Mucosa of descending colon (tissue), 3 donors: Measurements from ENCODE around the gene CLEC1A. TPM values are rescaled to one million over a fixed set of nuclear protein-coding genes. Genes with fewer than 3 reads are reported as not detected.
"Not testable (repeated sequence)": the region's sequence is repeated elsewhere in the genome, so short reads cannot be mapped to it uniquely, and the experiment has no call there.

Source experiments
- ATAC-seq: fragments of 200-7000 bp; cut with Tn5 transposase; one replicate; pipeline ENCODE4 v1.9.1; 2020; ENCODE audit warnings: mild to moderate bottlenecking, moderate library complexity
- DNase-seq, 3 donors: peaks; one replicate each; pipeline ENCODE4 v3.0.0-alpha.2; 2020
- H3K36me3 ChIP-seq: fragments of 200-600 bp; one replicate; pipeline ENCODE4 v1.8.0; 2021; ENCODE audit warnings: low read depth, mild to moderate bottlenecking
- H3K4me1 ChIP-seq: fragments of 200-600 bp; one replicate; pipeline ENCODE4 v1.8.0; 2021; ENCODE audit warnings: low read depth, mild to moderate bottlenecking
- H3K4me3 ChIP-seq: fragments of 200-600 bp; one replicate; pipeline ENCODE4 v1.8.0; 2021; ENCODE audit warnings: mild to moderate bottlenecking
- H3K9me3 ChIP-seq: fragments of 200-600 bp; one replicate; pipeline ENCODE4 v1.8.0; 2021; ENCODE audit warnings: mild to moderate bottlenecking
- intact Hi-C, 2 donors: fragments of 100-400 bp; cut with DNase I in 1 of 2; cut with micrococcal nuclease in 1 of 2; formaldehyde crosslinking; loops; one replicate each; pipeline versions ENCODE4 v1.11.0 to v1.11.1; 2022; cut with DNase I, micrococcal nuclease
- total RNA-seq, 3 donors: library from RNA; stranded (reverse); fragmentation: NEBNext Ultra II Directional in 2 of 3; extraction: Animal tissue kit (Norgen Biotek cat#: 25700) in 2 of 3; gene quantifications; one replicate each; pipeline versions ENCODE4 v1.2.1 to v1.2.4, GENCODE V29; 2021 to 2023
- TF ChIP-seq, protein P1 (sequence below): fragments of 200-600 bp; IDR thresholded peaks from one replicate; pipeline ENCODE4 v1.8.0; 2022; ENCODE audit warnings: antibody characterized with exemption, mild to moderate bottlenecking
- donor health status: DM: no; HTN: no; CAD: no; lungs with moderate emphysema.
- donor health status: DM: no; HTN: no; CAD: no.
- donor health status: DM: no; HTN: yes; CAD: no.

CLEC1A gene
- total RNA-seq, 3 donors from 2014 or later, result 0.67 to 2.8 (median 1.2) TPM

DNA sequence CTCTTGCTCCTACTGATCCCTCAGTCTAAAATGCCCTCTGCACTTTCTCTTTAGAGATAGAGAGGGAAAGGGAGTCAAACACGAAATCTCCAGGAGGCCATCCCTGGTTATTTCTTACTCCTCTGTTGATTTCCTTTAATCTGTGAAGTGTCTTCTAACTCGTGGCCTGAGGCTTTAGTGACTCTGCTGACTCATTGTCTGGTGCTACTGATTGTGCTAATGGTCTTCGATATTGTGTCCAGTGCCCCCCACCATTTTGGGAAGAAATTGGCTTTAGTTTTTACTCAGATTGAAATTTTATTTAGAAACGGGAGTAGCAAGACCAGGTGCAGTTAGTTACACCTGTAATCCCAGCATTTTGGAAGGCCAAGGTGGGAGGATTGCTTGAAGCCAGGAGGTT lies 67.5 kb downstream of the CLEC1A start:
- no peak for ATAC-seq
- Histone ChIP-seq H3K4me3 (no peak overlapping the region), H3K4me1 (no peaks in the 10 kb centered on the region), H3K36me3 (no peaks in the 10 kb centered on the region), H3K9me3 (no peaks in the 10 kb centered on the region)
- intact Hi-C loops, result loop anchor here in 1 of 2 donors (5.0 kb wide), 1 partner anchor 111 kb away; no protein-coding TSS in a partner anchor
- TF ChIP-seq, protein P1, sequence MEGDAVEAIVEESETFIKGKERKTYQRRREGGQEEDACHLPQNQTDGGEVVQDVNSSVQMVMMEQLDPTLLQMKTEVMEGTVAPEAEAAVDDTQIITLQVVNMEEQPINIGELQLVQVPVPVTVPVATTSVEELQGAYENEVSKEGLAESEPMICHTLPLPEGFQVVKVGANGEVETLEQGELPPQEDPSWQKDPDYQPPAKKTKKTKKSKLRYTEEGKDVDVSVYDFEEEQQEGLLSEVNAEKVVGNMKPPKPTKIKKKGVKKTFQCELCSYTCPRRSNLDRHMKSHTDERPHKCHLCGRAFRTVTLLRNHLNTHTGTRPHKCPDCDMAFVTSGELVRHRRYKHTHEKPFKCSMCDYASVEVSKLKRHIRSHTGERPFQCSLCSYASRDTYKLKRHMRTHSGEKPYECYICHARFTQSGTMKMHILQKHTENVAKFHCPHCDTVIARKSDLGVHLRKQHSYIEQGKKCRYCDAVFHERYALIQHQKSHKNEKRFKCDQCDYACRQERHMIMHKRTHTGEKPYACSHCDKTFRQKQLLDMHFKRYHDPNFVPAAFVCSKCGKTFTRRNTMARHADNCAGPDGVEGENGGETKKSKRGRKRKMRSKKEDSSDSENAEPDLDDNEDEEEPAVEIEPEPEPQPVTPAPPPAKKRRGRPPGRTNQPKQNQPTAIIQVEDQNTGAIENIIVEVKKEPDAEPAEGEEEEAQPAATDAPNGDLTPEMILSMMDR, result no peak
- DNase-seq, result no peak

DNA sequence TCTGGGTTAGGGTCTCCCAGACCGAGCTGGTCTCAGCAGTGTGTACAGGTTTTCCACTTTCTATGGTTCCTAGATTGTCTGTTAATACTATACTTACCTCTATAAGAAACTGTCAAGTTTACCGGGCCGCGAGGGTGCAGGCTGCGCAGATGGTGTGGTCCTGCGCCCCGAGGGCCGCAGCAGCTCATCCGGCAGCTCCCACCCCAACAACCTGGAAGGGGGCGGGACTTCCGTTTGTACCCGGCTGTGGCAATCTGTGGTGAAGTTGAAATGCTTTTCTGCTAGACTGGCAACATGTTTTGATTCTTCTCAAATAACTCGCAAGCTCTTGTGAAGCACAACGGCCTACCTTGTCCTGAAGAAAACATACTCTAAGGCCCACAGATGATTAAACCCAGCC lies 68.3 kb downstream of the CLEC1A start, which contains the start of gene CLEC9A:
TSS of gene CLEC9A (plus strand) at position 237 of the 400 bp plus-strand sequence. CDS start 22,006 bp downstream, outside the sequence.
- no peak for ATAC-seq
- DNase-seq, result no peak
- TF ChIP-seq, protein P1, result no peak
- intact Hi-C loops, result loop anchor here in 1 of 2 donors (5.0 kb wide), 1 partner anchor 112 kb away; no protein-coding TSS in a partner anchor
- no peaks in the 10 kb centered on the region for H3K36me3 ChIP-seq
- no peak within 1 kb of the TSS for H3K4me3 ChIP-seq
- no peaks in the 10 kb centered on the region for H3K9me3 ChIP-seq
- H3K4me1 ChIP-seq, result no peaks in the 10 kb centered on the region

DNA sequence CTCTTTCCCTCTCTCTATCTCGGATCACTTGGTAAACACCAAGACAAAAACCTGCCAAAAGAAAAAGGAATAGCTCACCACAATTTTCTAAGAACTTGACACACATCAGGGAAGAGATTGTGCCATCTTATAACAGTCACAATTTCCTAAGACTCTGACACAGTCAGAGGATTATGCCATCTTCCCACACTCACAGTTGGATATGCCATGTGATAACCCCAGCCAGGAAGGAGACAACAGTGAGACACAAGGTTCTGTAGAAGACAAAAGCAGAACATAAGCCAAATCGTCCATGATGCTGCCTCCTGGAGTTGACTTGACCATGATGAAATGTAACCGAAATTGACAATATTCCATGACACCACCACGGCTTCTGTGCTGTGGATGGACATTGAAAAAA lies 71.1 kb downstream of the CLEC1A start:
- H3K36me3 ChIP-seq, result no peaks in the 10 kb centered on the region
- intact Hi-C loops, result no loop called here
- no peaks in the 10 kb centered on the region for H3K4me1 ChIP-seq
- TF ChIP-seq, protein P1, result no peak
- no peak for DNase-seq
- no peak for ATAC-seq
- H3K9me3 ChIP-seq, result no peaks in the 10 kb centered on the region
- no peak overlapping the region for H3K4me3 ChIP-seq

DNA sequence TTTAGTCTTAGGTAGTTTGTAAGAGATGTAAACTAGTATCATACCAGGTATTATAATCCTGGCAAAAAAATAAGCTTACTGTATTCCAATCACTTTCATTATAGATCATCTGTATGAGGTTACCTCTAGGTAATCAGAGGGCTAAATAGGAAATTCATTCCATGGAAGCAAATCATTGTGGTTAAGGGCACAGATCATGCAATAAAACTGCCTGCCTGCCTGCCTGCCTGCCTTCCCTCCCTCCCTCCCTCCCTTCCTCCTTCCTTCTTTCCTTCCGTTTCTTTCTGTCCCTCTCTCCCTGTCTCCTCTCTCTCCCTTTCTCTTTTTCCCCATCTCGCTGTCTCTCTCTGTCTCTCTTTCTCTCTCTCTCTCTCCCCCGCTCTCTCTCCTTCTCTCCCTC lies 71.5 kb downstream of the CLEC1A start:
- TF ChIP-seq, protein P1, result no peak

DNA sequence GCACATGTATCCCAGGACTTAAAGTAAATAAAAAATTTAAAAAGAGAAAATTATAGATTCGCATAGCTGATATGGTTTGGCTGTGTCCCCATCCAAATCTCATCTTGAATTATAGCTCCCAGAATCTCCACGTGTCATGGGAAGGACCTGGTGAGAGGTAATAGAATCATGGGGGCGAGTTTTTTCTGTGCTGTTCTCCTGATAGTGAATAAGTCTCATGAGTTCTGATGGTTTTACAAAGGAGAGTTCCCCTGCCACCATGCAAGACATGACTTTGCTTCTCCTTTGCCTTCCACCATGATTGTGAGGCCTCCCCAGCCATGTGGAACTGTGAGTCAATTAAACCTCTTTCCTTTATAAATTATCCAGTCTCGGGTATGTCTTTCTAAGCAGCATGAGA lies 72.1 kb downstream of the CLEC1A start:
- H3K4me1 ChIP-seq, intact Hi-C loops, ATAC-seq, H3K36me3 ChIP-seq, DNase-seq, H3K9me3 ChIP-seq, H3K4me3 ChIP-seq: not testable (repeated sequence)

More for the DNA sequence above, 71.5 kb downstream of the CLEC1A start:
- intact Hi-C loops, result no loop called here
- no peak for ATAC-seq
- no peak overlapping the region for H3K4me3 ChIP-seq
- H3K4me1 ChIP-seq, result no peaks in the 10 kb centered on the region
- no peaks in the 10 kb centered on the region for H3K36me3 ChIP-seq
- DNase-seq, result no peak
- H3K9me3 ChIP-seq, result no peaks in the 10 kb centered on the region

DNA sequence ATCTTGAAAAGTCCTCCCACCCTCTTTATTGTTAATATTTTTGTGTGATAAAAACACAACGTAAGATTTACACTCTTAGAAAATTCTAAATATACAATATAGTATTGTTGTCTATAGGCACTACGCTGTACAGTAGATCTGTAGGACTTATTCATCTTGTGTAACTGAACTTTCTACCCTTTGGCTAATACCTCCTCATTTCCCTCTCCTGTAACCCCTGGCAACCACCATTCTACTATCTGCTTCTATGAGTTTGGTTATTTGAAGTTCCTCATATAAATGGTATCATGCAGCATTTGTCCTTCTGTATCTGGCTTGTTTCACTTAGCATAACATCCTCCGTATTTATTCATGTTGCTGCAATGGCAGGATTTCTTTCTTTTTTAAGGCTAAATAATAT lies 73.5 kb downstream of the CLEC1A start:
- no peaks in the 10 kb centered on the region for H3K9me3 ChIP-seq
- H3K4me1 ChIP-seq, result no peaks in the 10 kb centered on the region
- TF ChIP-seq, protein P1, result no peak
- intact Hi-C loops, result no loop called here
- DNase-seq (no peak), ATAC-seq (no peak)
- H3K36me3 ChIP-seq, result no peaks in the 10 kb centered on the region
- H3K4me3 ChIP-seq, result no peak overlapping the region
